Measurements from ENCODE around the gene TACR1.

GRCh38 chr2:75221862-75222261 is 22.5 kb upstream of the TACR1 start:
- TF ChIP-seq, protein P1, sequence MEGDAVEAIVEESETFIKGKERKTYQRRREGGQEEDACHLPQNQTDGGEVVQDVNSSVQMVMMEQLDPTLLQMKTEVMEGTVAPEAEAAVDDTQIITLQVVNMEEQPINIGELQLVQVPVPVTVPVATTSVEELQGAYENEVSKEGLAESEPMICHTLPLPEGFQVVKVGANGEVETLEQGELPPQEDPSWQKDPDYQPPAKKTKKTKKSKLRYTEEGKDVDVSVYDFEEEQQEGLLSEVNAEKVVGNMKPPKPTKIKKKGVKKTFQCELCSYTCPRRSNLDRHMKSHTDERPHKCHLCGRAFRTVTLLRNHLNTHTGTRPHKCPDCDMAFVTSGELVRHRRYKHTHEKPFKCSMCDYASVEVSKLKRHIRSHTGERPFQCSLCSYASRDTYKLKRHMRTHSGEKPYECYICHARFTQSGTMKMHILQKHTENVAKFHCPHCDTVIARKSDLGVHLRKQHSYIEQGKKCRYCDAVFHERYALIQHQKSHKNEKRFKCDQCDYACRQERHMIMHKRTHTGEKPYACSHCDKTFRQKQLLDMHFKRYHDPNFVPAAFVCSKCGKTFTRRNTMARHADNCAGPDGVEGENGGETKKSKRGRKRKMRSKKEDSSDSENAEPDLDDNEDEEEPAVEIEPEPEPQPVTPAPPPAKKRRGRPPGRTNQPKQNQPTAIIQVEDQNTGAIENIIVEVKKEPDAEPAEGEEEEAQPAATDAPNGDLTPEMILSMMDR (IDR thresholded peaks at IDR 0.05), result no peak
- TF ChIP-seq POLR2A (IDR thresholded peaks at IDR 0.05), result no peak
